H9 (cell line): ENCODE measurements around the gene PGBD4. TPM values are rescaled to one million over a fixed set of nuclear protein-coding genes. Genes with fewer than 3 reads are reported as not detected.
"Not testable (repeated sequence)": the region's sequence is repeated elsewhere in the genome, so short reads cannot be mapped to it uniquely, and the experiment has no call there.

Experiments
- DNase-seq: peaks from one replicate; pipeline ENCODE4 v3.0.0-alpha.2; 2017
- H2AFZ ChIP-seq: one replicate; pipeline ENCODE4 v1.6.1; 2013; ENCODE audit warnings: mild to moderate bottlenecking, low read length, control low read depth, moderate library complexity
- H2AK5ac ChIP-seq: 2 replicates; pipeline ENCODE4 v1.6.1; 2013; ENCODE audit warnings: low read length, control low read depth, mixed read lengths; ENCODE audit not compliant: insufficient read length
- H2BK120ac ChIP-seq: one replicate; pipeline ENCODE4 v1.6.1; 2013; ENCODE audit warnings: low read depth, mild to moderate bottlenecking, low read length, control low read depth, inconsistent platforms; ENCODE audit not compliant: poor library complexity, severe bottlenecking
- H2BK12ac ChIP-seq: 2 replicates; pipeline ENCODE4 v1.6.1; 2013; ENCODE audit warnings: low read length, control low read depth, mixed read lengths, low read depth; ENCODE audit not compliant: insufficient read length
- H2BK15ac ChIP-seq: 2 replicates; pipeline ENCODE4 v1.6.1; 2013; ENCODE audit warnings: low read depth, low read length, control low read depth
- H2BK20ac ChIP-seq: one replicate; pipeline ENCODE4 v1.6.1; 2013; ENCODE audit warnings: low read depth, mild to moderate bottlenecking, low read length, control low read depth, inconsistent platforms; ENCODE audit not compliant: poor library complexity, severe bottlenecking
- H2BK5ac ChIP-seq: 2 replicates; pipeline ENCODE4 v1.6.1; 2013; ENCODE audit warnings: low read length, control low read depth, mixed read lengths; ENCODE audit not compliant: insufficient read length
- H3K14ac ChIP-seq: 2 replicates; pipeline ENCODE4 v1.6.1; 2013; ENCODE audit warnings: low read length, control low read depth; ENCODE audit not compliant: insufficient read depth
- H3K18ac ChIP-seq: 2 replicates; pipeline ENCODE4 v1.6.1; 2013; ENCODE audit warnings: low read depth, mild to moderate bottlenecking, mixed read lengths, low read length, control low read depth; ENCODE audit not compliant: insufficient read length
- H3K23ac ChIP-seq: 2 replicates; pipeline ENCODE4 v1.6.1; 2013; ENCODE audit warnings: low read length, control low read depth, mixed read lengths, low read depth; ENCODE audit not compliant: insufficient read length
- H3K23me2 ChIP-seq: 2 replicates; pipeline ENCODE4 v1.6.1; 2013; ENCODE audit warnings: low read depth, mild to moderate bottlenecking, mixed read lengths, low read length, control low read depth; ENCODE audit not compliant: insufficient read length, poor library complexity, severe bottlenecking
- H3K27ac ChIP-seq: 2 replicates; pipeline ENCODE4 v1.5.1; 2013; ENCODE audit warnings: low read length, control low read depth, mixed read lengths, low read depth; ENCODE audit not compliant: insufficient read length
- H3K27me3 ChIP-seq: 2 replicates; pipeline ENCODE4 v1.6.1; 2013; ENCODE audit warnings: low read length, control low read depth, inconsistent platforms; ENCODE audit not compliant: insufficient read depth
- H3K4ac ChIP-seq: 2 replicates; pipeline ENCODE4 v1.6.1; 2013; ENCODE audit warnings: low read depth, mild to moderate bottlenecking, control low read depth, inconsistent platforms, low read length, moderate library complexity
- H3K4me1 ChIP-seq: 2 replicates; pipeline ENCODE4 v1.6.1; 2013; ENCODE audit warnings: low read length, control low read depth, inconsistent platforms; ENCODE audit not compliant: insufficient read depth
- H3K4me2 ChIP-seq: 2 replicates; pipeline ENCODE4 v1.6.1; 2013; ENCODE audit warnings: low read length, control low read depth, mixed read lengths; ENCODE audit not compliant: insufficient read length, insufficient read depth
- H3K56ac ChIP-seq: 2 replicates; pipeline ENCODE4 v1.6.1; 2013; ENCODE audit warnings: low read depth, mild to moderate bottlenecking, mixed read lengths, low read length, control low read depth; ENCODE audit not compliant: insufficient read length
- H3K79me1 ChIP-seq: 2 replicates; pipeline ENCODE4 v1.6.1; 2013; ENCODE audit warnings: low read depth, mild to moderate bottlenecking, moderate library complexity, low read length, control low read depth, inconsistent platforms; ENCODE audit not compliant: insufficient read depth, poor library complexity, severe bottlenecking
- H3K79me2 ChIP-seq: 2 replicates; pipeline ENCODE4 v1.6.1; 2013; ENCODE audit warnings: low read length, control low read depth, inconsistent platforms; ENCODE audit not compliant: insufficient read depth
- H3K9ac ChIP-seq: 2 replicates; pipeline ENCODE4 v1.6.1; 2013; ENCODE audit warnings: low read length, control low read depth, mixed read lengths; ENCODE audit not compliant: insufficient read length; ENCODE audit errors: extremely low read depth
- H3K9me3 ChIP-seq: one replicate; pipeline ENCODE4 v1.6.1; 2013; ENCODE audit warnings: low read depth, low read length, inconsistent platforms; ENCODE audit not compliant: control insufficient read depth
- H3T11ph ChIP-seq: one replicate; pipeline ENCODE4 v1.6.1; 2013; ENCODE audit warnings: mild to moderate bottlenecking, low read length, control low read depth, inconsistent platforms
- H4K20me1 ChIP-seq: one replicate; pipeline ENCODE4 v1.6.1; 2013; ENCODE audit not compliant: control insufficient read depth, insufficient read length, insufficient read depth
- H4K5ac ChIP-seq: 2 replicates; pipeline ENCODE4 v1.6.1; 2013; ENCODE audit warnings: low read depth, mild to moderate bottlenecking, mixed read lengths, low read length, control low read depth; ENCODE audit not compliant: insufficient read length
- H4K8ac ChIP-seq: replicated peaks from 2 replicates; pipeline ENCODE4 v1.6.1; 2013; ENCODE audit warnings: low read length, control low read depth, mixed read lengths, low read depth; ENCODE audit not compliant: insufficient read length
- H4K91ac ChIP-seq: 2 replicates; pipeline ENCODE4 v1.6.1; 2013; ENCODE audit warnings: low read depth, mild to moderate bottlenecking, moderate library complexity, mixed read lengths, low read length, control low read depth; ENCODE audit not compliant: insufficient read length
- H3K27ac Mint-ChIP-seq, 3 experiments: 2 replicates in 2 of 3; 3 replicates in 1 of 3; pipeline ENCODE4 v1.8.0; 2020 to 2021; ENCODE audit warnings: mixed read lengths in 3 of 3, mild to moderate bottlenecking in 1 of 3, moderate library complexity in 1 of 3
- H3K27me3 Mint-ChIP-seq: 2 replicates; pipeline ENCODE4 v1.8.0; 2021; ENCODE audit warnings: low read depth, mild to moderate bottlenecking, moderate library complexity, mixed read lengths
- H3K36me3 Mint-ChIP-seq, 3 experiments: 2 replicates in 2 of 3; 3 replicates in 1 of 3; pipeline ENCODE4 v1.8.0; 2020 to 2021; ENCODE audit warnings: low read depth in 3 of 3, mixed read lengths in 3 of 3; ENCODE audit not compliant: insufficient read depth in 1 of 3
- H3K4me1 Mint-ChIP-seq, 2 experiments: 2 replicates each; pipeline ENCODE4 v1.8.0; 2020; ENCODE audit warnings: mixed read lengths in 2 of 2
- H3K4me3 Mint-ChIP-seq, 2 experiments: 2 replicates in 1 of 2; 3 replicates in 1 of 2; pipeline ENCODE4 v1.8.0; 2020 to 2021; ENCODE audit warnings: mild to moderate bottlenecking in 2 of 2, mixed read lengths in 2 of 2, moderate library complexity in 1 of 2
- H3K9me3 Mint-ChIP-seq, 2 experiments: 2 replicates in 1 of 2; 3 replicates in 1 of 2; pipeline ENCODE4 v1.8.0; 2020; ENCODE audit warnings: mild to moderate bottlenecking in 2 of 2, mixed read lengths in 2 of 2, moderate library complexity in 1 of 2
- WGBS: extraction: QIAGEN DNeasy Blood & Tissue Kit; methylation state at CpG from one replicate; pipeline ENCODE4 v1.1.7; 2013; ENCODE audit warnings: missing lambda C conversion rate, low lambda C conversion rate, mixed read lengths; ENCODE audit not compliant: insufficient read length; ENCODE audit errors: extremely low coverage; 5-methylcytosine and 5-hydroxymethylcytosine counted together
- total RNA-seq: library from RNA; stranded (reverse); gene quantifications from 2 replicates; pipeline ENCODE4 v1.2.1, GENCODE V29; 2021
- TF ChIP-seq, protein P1 (sequence below): fragments of 200-600 bp; sonication (generic); conservative IDR thresholded peaks from 3 replicates; pipeline ENCODE4 v1.8.0; 2021; ENCODE audit warnings: antibody characterized with exemption, mild to moderate bottlenecking

PGBD4 gene
- total RNA-seq, 1 experiment from 2014 or later: 1.2 TPM

DNA sequence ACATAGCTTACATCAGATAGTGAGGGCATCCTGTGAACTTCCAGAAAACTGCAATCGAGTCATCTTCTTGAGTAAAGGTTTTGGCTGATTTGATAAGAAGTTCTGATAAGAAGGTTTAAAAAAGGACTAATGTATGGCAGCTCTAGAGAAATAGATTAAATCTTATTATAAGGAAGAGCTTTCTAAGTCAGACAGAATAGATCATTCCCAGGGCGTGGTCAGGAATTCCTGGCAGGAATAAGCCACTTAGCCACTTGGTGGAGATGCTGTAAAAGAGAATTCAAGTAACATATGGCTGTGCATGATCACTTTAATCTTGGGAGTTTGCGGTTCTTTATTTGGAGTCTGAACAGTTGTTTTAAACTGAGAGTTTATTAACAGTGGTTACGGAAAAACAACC lies 17.4 kb downstream of the PGBD4 start:
- Histone ChIP-seq H2AK5ac (no peak overlapping the region), H2BK20ac (no peak overlapping the region), H4K20me1 (no peaks in the 10 kb centered on the region), H4K91ac (no peak overlapping the region), H3K23ac (no peak overlapping the region), H3K23me2 (no peaks in the 10 kb centered on the region), H3K9ac (no peak overlapping the region), H3K9me3 (no peaks in the 10 kb centered on the region), H3K79me1 (no peaks in the 10 kb centered on the region), H2AFZ (no peak overlapping the region), H3K14ac (no peak overlapping the region), H3K27ac (no peak overlapping the region), H3K18ac (no peak overlapping the region), H3T11ph (no peak overlapping the region), H3K4me2 (no peak overlapping the region), H2BK12ac (no peak overlapping the region), H3K4ac (no peak overlapping the region), H2BK15ac (no peak overlapping the region), H3K4me1 (no peaks in the 10 kb centered on the region), H4K8ac (no peak overlapping the region), H2BK5ac (no peak overlapping the region), H2BK120ac (no peak overlapping the region), H3K56ac (no peak overlapping the region), H3K79me2 (no peaks in the 10 kb centered on the region), H3K27me3 (no peaks in the 10 kb centered on the region), H4K5ac (no peak overlapping the region)
- no peak overlapping the region for H3K4me3 Mint-ChIP-seq
- TF ChIP-seq, protein P1, sequence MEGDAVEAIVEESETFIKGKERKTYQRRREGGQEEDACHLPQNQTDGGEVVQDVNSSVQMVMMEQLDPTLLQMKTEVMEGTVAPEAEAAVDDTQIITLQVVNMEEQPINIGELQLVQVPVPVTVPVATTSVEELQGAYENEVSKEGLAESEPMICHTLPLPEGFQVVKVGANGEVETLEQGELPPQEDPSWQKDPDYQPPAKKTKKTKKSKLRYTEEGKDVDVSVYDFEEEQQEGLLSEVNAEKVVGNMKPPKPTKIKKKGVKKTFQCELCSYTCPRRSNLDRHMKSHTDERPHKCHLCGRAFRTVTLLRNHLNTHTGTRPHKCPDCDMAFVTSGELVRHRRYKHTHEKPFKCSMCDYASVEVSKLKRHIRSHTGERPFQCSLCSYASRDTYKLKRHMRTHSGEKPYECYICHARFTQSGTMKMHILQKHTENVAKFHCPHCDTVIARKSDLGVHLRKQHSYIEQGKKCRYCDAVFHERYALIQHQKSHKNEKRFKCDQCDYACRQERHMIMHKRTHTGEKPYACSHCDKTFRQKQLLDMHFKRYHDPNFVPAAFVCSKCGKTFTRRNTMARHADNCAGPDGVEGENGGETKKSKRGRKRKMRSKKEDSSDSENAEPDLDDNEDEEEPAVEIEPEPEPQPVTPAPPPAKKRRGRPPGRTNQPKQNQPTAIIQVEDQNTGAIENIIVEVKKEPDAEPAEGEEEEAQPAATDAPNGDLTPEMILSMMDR: no peak
- H3K9me3 Mint-ChIP-seq: no peaks in the 10 kb centered on the region; a peak in 1 of 5 replicates
- peaks cover 2% of the 10 kb centered on the region for H3K27me3 Mint-ChIP-seq
- H3K4me1 Mint-ChIP-seq: no peaks in the 10 kb centered on the region
- WGBS: no CpG with 5 or more reads among the region's 4 CpGs
- no peak for DNase-seq
- H3K36me3 Mint-ChIP-seq: no peaks in the 10 kb centered on the region; a peak in 1 of 7 replicates
- H3K27ac Mint-ChIP-seq: no peak overlapping the region

DNA sequence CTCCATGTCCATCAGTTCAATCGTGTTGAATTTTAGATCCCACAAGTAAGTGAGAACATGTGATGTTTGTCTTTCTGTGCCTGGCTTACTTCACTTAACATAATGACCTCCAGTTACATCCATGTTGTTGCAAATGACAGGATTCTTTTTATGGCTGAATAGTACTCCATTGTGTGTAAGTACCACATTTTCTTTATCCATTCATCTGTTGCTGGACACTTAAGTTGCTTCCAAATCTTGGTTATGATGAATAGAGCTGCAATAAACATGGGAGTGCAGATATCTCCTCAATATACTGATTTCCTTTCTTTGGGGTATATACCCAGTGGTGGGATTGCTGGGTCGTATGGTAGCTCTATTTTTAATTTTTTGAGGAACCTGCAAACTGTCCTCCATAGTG lies 18.5 kb downstream of the PGBD4 start:
- H2BK120ac ChIP-seq, H3K4me2 ChIP-seq, H3K23ac ChIP-seq, H3K4me3 Mint-ChIP-seq, H3K4me1 Mint-ChIP-seq, H3K9ac ChIP-seq, H3K14ac ChIP-seq, H4K91ac ChIP-seq, H3K27me3 Mint-ChIP-seq, H2BK20ac ChIP-seq, H3T11ph ChIP-seq, H2BK5ac ChIP-seq, H4K8ac ChIP-seq, H3K4ac ChIP-seq, H2AFZ ChIP-seq, H3K18ac ChIP-seq, H3K4me1 ChIP-seq, H3K9me3 ChIP-seq, H4K20me1 ChIP-seq, H3K79me1 ChIP-seq, H2BK12ac ChIP-seq, H3K27ac ChIP-seq, H4K5ac ChIP-seq, H2AK5ac ChIP-seq, H3K23me2 ChIP-seq, H3K36me3 Mint-ChIP-seq, H3K27ac Mint-ChIP-seq, H2BK15ac ChIP-seq, H3K9me3 Mint-ChIP-seq, DNase-seq, H3K79me2 ChIP-seq, H3K27me3 ChIP-seq, H3K56ac ChIP-seq: not testable (repeated sequence)
- WGBS: no CpG with 5 or more reads among the region's 2 CpGs
